ENCODE measurements around the gene MKRN3. TPM values are rescaled to one million over a fixed set of nuclear protein-coding genes. Genes with fewer than 3 reads are reported as not detected.

MKRN3 gene
- total and polyA plus RNA-seq, 2 of the 8 experiments (the other 6 are each of a cell fraction or from before 2014, with no cell fraction given) = not detected

GRCh38 chr15:23567921-23568320 lies 2.4 kb downstream of the MKRN3 start (continued):
- no peak for TF ChIP-seq GTF2F1 (IDR thresholded peaks at IDR 0.05; ENCODE audit: borderline replicate concordance, low read depth, low read length)

Data from H1 (cell line).